IPS-NIHi7 (cell line): ENCODE data around the gene MED25.

Source experiments
- DNase-seq: peaks from one replicate; pipeline ENCODE4 v3.0.0; 2012; ENCODE audit warnings: mixed read lengths; ENCODE audit errors: extremely low spot score

Gene MED25

DNA sequence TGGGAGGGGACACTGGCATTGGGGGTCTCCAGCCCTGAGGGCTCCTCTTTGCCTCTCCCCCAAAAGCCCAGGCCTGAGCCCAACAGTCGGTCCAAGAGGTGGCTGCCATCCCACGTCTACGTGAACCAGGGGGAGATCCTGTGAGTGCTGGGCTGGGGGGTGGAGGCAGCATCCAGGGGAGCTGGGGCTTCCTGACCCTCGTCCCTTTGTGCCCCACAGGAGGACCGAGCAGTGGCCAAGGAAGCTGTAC lies 39.7 kb downstream of the MED25 start:
- DNase-seq: no peak

DNA sequence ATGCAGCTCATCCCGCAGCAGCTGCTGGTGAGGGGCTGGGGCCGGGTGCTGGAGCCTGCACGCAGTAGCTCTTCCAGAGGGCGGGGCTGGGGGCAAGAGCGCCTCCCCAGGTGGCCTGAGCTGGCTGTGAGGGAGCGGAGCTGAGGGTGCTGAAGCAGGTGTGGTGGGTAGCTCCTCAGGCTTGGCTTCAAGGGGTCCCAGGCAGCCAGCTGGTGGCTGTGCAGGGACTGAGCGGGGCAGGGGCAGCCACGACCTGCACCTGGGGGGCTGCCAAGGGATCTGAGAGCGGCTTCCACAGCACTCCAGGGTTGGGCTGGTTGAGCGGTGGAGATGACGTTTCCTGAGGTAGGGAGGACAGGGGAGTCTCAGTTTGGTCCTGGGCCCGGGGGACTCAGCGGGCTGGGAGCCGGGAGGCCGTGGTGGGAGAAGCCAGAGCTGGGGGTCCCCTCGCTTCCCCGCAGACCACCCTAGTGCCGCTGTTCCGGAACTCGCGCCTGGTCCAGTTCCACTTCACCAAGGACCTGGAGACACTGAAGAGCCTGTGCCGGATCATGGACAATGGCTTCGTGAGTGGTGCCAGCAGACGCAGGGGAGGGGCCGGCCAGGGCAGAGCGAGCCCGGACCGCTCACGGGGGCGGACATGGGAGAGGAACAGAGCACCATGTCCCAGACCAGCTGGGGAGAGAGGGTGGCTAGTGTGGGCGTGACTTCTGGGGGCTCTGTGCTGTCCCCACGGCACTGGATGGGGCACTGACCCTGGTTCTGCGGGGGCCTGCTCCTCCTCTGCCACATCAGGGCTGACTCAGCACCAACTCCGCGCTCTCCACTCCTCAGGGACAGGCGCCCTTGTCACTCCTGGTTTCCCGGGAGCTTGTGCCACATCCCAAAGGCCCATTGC lies 40.2 kb downstream of the MED25 start:
- DNase-seq: no peak

DNA sequence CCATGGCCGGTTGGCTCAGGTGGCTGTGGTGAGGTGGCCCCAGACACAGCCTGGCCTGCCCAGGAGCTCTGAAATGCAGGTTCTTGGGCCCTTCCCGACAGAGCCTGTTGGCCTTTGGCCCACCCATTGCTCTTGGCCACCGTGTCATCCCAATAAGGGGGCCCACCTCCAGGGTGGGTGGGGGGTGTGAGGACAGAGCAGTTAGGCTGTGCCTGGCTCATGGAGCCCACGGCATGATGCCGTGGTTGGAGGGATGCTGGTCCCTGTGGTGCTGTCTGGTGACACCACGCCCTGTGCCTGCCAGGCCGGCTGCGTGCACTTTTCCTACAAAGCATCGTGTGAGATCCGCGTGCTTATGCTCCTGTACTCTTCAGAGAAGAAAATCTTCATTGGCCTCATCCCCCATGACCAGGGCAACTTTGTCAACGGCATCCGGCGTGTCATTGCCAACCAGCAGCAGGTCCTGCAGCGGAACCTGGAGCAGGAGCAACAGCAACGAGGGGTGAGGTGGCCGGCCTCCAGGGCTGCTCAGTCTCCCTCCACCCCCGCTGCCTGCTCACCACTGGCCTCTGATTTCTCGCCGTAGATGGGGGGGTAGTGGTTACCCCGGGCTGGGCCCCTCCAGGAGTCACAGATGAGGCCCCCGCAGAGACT lies 41.7 kb downstream of the MED25 start:
- DNase-seq: no peak

DNA sequence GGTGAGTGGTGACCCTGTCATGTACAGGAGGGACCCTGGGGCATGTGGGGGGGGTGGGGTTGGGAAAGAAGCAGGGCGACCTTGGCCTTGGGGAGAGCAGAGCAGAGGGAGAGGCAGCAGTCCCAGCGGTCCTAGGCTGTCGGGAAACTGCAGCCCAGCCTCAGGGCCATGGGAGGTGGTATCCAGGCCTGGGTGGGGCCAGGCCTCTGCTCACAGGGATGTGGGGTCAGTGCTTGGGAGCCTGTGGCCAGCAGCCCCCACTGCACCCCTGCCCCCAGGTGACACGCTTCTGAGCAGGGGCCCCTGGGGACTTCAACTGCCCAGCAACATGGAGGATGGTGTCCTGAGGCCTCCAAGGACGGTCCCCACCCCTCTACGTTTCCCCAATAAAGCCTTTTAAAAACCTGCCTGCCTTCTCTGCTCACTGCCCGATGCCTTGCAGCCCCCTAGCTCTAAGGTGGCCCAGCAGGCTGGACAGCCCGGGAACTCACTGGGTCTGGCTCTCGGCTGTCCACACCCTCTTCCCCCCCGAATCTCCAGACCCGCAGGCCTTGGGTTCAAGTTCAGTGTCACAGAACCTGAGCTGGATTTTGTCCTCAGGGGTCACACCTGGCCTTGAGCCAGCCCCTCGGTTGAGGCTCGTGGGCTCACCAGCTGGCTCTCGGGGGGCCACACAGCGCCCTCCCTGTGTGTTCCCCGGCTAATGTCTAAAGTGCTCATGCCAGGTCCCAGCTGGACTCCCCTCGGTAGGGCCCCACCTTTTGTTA lies 42.4 kb downstream of the MED25 start:
- no peak for DNase-seq

DNA sequence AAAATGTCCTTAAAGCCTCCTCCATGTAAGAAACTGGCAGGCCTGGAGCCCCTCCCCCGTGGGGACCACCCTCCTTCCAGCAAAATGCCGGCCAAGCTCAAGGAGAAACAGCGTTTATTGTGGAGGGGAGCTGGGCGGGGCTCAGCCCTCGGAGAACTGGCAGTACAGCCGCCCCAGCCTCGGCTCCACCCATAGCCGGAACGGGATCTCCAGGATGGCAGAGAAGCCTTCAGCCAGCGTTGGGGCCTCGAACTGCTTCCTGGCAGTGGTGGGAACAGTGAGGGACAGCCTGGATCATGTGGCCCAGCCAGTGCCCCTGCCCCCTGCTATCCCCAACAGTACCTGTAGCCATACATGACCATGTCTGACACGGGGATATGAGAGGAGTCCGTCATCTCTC lies 43.0 kb downstream of the MED25 start:
- no peak for DNase-seq

DNA sequence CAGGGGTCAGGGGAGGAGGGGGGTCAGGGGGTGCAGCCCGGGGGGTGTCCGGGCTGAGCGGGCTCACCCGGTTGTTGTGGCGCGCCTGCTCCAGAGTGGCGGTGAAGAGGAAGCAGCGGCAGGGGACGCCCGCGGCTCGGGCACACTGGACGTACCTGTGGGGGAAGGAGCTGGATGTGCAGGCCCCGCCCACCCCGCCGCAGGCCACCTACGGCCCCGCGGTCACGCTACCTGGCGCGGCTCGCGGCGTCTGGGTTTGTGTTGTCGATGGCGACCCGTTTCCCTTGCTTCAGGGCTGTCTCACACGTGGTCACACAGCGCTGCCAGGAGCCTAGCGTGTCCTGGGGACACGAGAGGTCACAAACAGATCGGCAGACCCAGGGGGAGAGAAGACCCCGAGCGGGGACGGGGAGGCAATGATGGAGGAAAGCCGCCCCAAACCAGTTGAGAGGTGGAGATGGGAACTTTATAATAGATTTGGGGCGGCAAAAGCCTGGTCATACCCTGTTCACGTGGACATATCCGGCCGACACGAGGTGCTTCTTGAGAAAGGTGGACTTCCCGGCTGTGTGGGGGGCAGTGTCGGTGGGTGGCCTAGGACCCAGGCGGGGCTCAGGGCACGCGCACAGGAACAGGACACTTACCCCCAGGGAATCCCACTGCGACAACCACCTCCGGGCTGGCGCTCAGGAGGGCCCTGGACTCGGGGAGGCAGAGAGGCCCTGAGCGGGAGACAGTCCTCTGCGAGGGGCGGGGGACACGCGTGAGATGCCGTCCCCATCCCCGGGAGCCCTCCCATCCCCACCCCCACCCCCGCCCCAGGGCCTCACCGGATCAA lies 43.7 kb downstream of the MED25 start:
- no peak for DNase-seq

DNA sequence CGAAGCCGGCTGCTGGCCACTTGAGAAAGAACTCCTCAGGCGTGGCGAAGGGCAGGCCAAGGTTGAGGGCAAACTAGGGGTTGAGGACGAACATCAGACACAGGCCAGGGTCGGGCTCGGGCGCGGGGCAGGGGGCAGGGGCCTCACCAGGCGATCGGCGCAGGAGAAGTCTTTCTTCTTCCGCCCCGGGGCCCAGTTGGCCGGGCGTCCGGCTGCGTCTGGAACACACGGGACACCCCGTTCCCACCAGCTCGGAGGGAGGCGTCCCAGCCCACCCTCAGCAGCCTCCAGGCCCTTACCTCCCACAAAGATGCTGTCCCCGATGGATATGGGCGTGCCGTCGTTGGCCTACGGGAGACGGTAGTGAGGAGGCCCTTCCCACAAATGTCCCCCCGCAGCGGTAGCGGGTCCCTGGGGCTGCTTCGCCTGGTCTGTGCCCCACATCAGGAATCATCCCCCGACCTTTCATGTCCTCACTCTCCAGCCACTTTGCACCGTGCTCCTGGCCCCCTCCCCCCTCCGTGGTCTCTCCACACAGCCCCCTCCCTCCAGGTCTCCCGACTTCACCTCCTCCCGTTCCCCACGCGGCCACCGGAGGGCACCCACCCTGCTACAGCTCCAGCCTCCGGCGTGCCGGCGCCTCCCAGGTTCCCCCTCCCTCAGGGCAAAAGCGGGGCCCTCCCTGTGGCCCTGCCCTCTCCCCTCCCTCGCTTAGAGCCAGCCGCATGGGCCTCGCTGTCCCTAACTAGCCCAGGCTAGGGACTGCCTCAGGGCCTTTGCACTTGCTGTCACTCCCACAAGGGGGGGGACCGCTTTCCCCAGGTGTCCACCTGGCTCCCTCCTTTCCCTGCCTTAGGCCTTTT lies 44.5 kb downstream of the MED25 start:
- peak; percentile 70 for DNase-seq

DNA sequence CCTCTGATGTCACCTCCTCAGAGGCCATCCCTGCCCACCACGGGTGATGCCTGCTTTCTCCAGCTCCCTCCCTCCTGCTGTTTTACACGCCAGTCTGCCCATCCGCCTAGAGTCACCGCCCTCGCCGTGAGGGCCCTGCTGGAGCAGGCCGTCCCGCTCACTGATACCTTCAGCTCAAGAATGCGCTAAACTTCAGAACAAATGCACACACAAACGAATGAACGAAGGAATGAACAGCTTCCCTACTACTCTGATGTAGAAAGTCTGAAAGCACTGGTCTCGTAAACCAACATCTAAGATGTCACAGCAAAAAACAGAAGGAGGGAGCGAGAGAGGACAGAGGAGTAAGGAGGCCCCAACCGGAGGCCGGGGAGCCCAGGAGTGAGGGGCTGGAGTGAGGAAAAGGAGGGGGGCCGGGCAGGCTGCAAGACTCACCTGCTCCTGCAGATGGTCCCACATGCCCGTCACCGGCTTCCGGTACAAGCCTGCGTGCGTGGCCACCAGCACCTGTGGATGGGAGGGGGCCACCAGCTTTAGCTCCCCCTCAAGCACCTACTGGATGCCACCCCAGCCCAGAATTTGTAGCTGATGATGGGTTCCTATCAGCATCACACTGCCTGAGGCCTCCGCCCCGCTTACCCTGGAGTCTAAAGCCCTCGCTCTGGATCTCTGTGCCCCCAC lies 45.3 kb downstream of the MED25 start:
- no peak for DNase-seq

DNA sequence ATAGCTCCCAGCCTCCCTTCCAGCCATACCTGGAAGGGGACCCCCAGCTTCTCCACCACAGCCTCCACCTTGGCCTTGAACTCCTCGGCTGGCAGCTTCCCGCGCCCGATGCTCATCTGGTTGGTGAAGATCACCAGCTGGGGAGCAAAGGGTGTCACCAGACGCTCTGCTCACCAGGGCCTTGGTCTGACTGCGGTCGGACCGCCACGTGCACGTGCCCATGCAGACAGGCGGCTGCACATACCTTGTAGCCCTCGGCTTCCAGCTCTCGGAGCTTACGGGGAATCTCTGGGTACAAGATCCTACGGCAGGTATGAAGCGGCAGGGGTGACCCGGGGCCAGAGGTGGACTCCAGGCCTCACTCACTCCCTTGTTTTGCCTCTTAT lies 45.8 kb downstream of the MED25 start:
- DNase-seq: no peak

DNA sequence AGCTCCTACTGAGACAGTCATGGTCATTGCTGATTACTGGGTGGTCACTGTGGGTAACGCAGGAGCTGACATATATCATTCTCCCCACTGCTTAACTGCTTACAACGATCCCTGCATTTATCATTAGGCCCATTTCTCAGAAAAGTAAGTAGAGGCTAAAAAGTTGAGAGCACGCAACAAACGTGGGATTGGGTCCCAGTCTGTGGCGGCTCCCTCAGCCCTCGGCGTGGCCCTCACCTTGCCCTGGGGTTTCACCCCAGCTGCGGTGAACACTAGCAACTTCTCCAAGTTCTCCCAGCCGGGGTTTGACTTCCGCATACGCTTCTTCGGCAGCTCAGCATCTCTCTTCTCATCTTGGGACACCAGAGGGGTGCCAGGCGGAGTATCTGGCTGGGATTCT lies 46.8 kb downstream of the MED25 start:
- DNase-seq: no peak

DNA sequence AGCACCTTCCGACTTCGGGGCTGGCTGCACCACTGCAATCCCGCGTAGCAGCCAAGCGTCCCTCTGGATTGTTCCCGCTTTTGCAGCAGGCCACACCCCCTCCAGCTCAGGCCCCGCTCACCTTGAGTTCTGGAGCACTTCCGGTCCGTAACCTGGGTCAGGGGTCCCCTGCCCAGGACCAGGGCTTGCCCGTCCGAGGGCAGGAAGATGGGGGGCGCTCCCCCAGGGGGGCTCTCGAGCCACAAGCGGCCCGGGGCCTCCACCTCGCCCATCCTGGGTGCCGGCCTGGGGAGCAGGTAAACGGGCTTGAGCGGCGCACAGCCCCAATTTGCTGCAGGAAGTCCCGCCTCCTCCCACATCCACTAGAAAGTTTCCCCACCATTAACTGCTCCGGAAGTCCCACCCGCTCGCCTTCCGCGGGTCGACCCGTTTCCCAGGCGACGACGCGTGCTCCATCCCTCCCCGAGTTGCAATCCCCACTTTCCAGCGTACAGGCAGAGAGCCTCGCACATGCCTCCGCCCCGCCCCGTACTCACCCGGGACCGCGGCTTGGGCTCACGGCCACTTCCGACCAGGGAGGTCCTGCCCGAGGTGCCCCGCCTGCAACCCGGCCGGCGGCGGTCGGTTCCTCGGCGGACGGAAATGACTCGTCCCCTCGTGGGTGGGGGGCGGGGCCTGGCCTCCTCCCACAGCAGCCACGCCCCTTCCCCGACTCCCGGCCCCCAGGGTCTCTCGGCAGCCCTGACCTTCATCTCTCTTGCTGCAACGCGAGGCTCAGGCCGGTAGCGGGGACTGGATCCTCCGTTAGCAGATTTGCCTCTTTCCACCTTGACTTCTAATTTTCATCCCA lies 49.1 kb downstream of the MED25 start, which contains the start of gene PNKP:
PNKP (minus strand) TSS at position 644 of the 850 bp plus-strand sequence; CDS start at position 272, 372 bp downstream.
- peak; percentile 87 for DNase-seq

DNA sequence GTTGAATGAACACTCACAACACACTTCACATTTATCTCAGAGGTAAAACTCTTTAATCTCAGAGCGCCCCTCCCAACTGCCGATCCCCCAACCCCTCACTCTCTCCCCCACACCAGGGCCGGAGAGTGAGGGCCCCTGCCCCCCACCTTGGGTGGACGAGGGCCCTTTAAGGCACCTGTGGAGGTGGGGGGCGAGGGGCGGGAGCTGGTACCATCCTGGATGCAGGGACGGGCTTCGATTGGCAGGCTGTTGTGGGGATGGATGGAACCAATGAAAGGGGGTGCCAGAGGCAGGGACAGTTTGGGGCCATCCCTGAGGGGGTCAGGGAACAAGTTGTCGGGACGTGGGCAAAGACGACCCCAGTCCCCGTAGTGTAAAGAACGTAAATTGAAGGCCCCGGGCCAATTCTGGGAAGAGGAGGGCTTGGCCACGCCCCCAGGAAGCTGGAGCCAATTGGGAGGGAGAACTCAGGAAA lies 51.0 kb downstream of the MED25 start:
- DNase-seq: no peak

DNA sequence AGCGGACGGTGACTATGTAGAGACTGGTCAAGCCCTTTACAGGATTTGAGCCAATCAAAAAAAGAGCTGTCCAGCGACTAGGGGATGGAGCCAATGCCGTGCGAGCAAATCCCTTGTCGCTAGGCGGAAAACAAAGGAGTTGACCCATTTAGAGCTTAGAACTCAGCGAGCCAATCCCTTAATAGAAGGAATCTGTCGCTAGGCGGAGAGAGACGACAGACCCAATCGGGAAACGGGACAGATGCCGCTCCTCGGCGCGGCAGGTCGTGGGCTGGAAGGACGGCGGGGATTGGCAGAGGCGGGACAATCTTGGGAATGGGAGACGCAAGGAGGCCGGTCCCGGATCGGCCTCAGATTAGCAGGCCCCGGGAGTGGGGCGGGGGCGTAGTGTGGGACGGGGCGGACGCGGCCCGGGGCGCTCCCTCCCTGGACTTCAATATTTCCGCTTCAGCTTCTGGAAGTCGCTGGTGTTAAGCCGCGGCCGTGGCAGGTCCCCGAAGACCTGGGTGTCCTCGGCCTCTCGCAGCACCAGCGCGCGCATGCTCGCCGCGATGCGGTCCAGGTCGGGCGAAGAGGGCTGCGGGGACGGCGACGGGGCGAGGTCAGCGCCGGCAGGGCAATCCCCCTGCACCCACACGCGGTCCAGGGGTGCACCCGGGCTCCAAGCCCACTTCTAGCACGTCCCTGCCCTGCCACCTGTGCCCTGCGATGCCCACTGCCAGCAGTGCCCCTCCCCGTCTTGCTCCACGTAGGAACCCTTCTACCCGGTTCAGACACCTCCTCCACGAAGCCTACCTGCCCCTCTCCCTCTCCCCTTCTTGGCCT lies 51.6 kb downstream of the MED25 start:
- DNase-seq: peak; percentile 89

DNA sequence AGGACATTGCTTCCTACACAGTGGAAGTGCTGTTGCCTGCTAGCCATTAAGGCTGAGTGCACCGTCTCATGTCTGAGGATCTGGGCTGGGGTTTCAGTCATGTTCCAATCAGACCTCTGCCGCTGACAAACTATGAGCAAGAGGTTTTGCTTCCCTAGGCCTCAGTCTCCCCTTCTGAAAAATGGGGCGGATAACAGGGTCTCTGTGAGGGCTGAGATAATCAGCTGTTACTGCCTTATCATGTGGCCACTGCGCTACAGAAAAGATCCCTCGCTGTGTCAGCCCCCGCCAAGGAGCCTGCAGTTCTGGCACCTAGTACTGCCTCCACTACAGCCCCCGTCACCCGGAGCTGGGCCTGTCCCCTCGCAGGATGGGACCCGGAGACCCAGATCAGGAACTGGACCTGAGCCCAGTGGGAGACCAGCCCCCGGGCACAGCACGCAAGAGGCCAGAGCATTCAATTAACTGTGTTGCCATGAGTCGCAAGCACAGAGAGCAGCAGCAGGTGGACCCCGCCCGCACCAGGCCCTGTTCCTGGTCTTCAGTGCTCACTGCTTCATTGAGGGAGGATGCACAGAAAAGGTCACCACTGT lies 52.3 kb downstream of the MED25 start:
- no peak for DNase-seq

DNA sequence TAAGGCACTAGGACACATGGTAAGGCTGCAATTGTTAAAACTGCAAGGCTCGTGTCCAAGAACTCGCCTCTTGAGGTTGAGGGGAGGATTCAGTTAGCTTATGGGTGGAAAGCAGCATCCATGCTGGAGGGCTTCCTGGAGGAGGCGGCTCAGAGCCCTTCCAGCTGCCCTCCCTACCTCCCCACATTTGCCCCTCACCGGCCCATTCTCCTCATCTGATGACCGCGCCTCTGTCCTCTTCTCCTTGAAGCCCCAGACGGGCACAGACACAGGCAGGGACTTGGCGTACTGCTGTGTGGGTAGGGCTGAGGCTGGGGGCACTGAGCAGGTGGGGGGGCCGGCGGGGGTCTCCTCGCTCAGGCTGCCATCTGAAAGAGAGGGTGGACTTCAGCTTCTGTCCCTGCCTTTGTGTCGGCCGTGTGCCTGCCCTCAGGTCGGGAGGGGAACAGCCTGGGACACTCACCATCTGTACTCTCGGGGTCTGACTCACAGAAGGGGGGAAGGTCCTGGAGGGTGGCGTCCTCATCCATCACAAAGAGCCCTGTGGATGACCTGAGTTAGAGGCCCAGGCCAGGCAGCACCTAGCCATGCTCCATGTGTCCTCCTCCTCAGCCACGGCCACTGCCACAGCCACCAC lies 53.4 kb downstream of the MED25 start:
- no peak for DNase-seq

DNA sequence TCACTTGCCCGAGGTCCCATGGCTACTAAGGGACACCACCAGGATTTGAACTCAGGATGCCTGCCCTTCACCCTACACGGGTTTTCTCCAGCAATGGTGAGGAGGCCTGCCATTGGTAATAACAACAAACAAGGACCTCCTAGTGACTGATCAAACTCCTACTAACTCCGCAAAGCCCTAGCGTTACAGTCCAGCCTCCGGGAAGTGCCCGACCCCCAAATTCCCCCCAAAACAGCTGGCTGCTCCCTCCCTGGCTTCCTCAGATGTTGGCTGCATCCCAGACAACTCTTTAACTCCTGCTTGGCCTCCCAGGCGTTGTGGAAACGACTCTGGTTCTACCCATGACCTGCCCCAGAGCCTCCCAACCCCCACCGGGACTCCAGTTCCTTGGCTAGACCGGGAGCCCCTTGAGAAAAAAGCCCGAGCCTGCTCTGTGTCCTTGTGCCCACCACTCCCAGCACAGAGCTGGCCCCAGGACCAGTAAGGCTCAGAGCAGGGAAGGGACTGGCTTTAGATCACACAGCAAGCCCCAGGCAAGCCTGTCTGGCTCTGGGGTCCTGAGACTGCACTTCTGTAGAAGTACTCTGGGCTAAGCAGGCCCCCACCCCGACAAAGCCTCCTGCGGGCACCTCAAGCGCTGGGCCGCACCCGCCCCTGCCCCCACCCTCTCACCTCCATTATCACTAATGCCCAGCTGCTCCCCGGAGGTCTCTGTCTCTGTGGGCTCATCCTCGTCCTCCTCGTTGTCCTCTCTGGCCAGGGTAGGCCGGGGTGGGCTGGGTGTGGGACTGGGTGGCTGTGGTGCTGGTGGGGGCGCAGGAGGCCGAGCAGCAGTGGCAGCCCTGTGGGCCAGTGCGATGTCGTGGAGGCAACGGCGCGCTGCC lies 54.4 kb downstream of the MED25 start:
- no peak for DNase-seq
